ENCODE measurements around the gene VSTM2L.

Gene VSTM2L

DNA sequence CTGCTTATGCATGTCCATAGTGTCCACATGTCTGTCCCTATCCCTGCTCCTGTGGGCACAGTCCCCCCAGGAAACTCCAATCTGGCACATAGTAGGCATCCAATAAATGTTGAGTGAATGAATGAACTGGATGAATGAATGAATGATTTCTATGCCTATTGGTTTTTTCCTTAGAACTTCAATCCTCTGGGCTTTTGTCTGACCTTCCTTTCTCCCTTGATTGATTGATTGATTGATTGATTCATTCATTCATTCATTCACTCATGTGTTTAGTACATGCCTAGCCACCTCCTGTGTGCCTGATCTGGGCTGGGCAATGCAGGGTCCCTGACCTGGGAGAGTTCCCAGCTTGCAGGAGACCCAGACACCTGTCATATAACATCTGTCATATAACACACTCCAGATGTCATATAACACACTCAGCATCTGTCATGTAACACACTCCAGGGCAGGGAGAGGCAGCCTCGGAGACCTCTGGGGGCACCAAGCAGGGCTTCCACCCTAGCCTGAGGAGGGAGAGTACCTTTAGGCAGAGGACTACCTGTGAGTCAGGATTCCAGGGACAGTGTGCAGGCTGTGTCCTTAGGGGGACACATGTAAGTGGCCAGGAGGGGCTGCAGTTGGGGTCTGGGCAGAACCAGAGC lies 17.9 kb downstream of the VSTM2L start:
- no peak for DNase-seq

DNA sequence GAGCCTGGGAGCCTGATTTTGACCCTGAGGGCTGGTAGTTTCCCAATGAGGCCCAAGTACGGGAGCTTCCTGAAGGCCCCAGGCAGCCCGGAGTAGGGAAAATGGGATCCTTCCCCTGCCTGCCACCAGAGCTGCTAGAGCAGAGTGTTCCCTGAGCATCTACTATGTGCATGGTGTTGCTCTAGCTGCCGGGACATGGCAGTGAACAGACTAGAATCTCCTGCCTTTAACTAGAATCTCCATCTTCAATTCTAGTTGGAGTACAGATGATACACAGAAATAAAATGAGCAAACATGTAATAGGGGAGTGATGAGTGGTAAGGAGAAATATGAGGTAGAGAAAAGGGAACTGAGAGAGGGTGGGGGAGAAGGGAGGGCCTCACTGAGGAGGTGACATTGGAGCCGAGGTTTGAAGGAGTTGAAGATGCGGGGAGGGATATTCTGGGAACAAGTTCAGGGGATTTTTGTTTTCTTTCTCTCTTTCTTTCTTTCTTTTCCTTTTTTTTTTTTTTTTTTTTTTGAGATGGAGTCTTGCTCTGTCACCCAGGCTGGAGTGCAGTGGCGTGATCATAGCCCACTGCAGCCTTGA lies 18.5 kb downstream of the VSTM2L start:
- DNase-seq, result no peak

DNA sequence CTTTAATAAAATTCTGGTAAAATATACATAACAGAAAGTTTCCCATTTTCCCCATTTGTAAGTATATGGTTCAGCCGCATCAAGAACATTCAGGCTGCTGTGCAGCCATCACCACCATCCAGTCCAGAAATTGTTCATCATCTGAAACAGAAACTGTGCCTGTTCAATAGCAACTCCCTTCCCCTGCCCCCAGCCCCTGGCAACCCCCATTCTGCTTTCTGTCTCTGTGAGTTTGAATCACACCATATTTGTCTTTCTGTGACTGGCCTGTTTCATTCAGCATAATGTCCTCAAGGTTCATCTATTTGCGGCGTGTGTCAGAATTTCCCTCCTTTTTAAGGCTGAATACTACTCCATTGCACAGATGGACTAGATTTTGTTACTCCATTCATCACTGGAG lies 19.1 kb downstream of the VSTM2L start:
- no peak for DNase-seq

DNA sequence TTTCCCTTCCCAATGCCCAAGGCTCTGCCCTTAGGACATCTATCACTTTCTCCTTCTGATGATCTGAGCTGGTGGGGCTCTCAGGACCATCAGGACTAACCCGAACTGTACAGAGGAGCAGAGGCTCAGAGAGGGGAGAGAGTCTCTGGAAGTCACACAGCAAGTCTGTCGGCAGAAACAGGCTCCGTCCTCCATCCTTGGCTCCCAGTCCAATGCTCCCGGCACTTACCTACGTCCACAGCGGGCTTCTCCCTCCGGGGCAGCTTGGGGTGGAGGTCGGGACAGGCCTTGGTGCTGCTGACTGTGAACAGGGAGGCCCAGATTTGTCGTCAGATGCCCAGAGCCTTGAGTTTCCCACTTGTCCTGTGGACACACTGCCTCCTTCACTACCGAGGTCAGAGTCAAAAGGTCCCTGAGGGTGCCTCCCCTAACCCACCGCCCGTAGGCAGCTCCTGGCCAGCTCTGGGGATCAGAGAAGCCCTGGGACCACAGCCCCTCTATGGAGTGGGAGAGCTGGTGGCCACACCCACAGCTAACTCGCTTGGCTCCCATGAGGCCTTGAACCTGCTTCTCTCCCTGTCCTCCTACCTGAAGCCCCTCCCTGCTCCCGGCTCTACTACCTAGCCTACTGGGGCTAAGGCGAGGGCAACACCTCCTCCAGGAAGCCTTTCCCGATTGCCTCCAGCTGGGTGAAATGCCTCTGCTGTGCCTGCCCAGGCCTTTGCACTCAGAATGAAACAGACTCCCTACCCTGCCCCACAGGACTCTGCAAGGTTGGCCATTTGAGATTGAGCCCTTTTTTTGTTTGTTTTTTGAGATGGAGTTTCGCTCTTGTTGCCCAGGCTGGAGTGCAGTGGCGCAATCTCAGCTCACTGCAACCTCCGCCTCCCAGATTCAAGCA lies 22.6 kb downstream of the VSTM2L start:
- DNase-seq, result no peak

DNA sequence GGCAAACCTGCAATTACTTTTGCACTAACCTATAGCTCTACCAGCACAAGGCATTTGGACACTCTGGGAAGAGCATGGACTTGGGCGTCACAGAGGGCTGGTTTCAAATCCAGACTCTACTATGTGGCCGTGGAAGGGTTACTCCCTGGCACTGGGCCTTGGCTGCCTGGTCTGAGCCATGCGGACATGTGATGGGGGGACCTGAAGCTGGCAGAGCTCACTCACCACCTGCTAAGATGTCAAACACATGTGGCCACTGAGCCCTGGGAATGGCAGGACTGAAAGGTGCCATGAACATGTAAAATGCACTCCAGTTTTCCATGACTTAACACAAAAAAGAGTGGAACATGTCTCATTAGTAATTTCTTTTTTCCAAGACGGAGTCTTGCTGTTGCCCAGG lies 23.7 kb downstream of the VSTM2L start:
- no peak for DNase-seq

DNA sequence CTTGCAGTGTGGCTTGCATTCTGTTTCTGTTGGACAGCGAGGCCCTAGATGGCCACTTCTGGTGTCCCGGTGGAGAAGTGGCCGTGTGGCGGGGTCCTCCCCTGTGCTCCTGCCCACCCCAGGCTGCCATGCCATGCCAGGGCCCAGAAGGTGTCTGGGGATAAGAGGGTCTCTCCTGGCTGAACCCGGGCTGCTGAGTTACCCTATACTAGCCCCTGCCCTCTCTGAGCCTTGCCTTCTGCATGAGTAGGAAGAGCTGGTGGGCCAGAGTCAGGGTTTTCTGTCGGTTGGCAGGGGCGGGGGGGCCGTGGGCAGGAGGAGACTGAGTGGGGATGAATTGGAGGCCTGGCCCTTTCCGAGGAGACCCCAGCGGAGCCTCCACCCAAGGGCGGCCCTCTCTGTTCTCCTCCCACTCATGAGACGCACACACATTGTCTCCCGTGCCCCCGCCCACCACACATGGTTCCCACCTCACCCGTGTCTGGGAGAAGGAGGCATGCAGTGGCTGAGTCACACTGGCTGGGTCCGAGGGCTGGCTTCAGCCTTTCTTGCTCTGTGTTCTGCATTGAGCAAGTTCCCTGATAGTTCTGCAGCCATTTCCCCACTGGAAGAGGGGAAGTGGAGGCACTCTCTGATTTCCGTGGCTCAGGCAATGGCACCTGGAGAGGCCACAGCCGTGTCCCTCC lies 24.6 kb downstream of the VSTM2L start:
- no peak for DNase-seq

DNA sequence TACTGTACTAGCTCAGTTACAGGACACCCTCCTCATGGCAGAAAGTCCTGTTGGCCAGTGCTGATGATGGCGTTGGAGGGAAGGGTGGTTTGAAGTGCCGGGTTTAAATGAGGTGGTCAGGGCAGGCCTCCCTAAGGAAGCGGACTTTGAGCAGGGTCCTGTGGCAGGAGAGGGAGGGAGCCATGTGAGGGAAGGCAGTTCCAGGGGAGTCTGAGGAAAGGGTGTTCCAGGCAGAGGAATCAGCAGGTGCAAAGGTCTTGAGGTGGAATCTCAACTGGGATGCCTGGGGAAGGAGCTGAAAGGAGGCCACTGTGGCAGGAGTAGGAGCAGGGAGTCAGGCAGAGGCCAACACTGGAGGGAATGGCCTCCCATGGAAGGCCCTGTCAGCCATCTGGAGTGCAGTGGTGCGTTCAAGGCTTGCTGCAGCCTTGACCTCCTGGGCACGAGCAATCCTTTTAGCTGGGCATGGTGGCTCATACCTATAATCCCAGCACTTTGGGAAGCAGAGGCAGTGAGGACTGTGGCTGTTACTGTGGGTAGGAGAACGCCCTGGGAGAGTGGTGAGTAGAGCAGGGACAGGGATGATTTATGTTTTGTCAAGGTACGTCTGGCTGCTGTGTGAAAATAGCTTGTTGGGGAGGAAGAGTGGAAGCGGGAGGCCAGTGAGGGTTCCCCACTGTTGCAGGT lies 26.2 kb downstream of the VSTM2L start:
- no peak for DNase-seq

DNA sequence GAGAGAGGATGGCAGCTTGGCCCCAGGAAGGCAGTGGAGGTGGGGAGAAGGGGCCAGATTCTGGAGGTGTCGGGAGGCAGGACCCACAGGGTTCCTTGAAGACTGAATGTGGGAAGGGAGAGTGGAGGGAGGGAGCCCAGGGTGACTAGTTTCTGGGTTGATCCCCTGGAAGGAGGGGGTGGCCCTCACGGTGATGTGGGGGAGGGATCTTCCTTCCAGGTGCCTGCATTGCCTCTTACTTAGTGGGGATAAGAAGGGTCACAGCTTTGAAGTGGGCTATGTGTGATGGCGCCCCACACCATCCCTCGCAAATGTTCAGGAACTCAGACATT lies 26.7 kb downstream of the VSTM2L start:
- DNase-seq, result no peak

DNA sequence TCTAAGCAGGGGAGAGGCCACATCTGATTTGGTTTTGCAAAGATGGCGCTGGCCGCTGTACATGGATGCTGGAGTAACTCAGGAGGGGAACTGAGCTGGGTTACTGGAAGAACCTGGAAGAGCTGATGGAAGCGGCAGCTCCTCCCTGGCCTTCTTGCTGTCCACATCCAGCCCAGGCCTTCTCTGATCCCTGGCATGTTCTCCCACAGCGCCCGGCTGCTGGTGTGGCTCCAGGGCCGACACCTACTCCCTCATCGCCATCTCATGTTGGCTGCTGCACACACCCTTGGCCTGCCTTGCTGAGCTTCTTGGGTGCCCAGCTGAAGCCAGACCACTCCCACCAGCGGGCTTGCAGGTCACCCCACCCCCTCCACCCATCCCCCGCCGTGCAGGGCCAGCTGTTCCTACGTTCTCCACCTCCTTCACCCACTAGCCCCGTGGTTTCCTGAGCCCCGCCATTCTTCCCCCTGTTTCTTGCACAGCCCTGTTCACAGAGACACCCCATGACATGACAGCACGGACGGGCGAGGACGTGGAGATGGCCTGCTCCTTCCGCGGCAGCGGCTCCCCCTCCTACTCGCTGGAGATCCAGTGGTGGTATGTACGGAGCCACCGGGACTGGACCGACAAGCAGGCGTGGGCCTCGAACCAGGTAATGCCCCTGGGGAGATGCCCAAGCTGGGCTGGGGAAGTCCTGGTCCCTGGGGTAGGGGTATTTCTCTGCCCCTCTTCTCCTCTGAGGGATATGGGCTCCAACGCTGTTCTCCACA lies 28.4 kb downstream of the VSTM2L start:
- no peak for DNase-seq

DNA sequence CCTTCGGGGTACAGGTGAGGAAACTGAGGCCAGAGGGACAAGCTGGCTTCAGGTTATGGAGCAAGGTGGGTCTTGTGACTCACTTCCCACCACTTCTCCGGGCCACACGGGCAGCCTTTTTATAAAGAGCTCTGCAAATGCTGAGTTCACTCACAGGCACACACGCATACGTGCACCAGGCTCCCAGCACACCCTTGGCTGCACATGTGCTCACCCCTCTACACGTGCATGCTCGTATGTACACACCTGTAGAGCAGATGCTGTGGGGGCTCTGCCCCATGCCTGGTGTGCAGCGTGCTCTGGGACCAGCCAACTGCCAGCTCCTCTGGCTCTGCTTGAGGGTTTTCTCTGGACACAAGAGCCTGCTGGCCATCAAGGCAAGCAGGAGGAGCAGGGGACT lies 29.1 kb downstream of the VSTM2L start:
- DNase-seq, result no peak

DNA sequence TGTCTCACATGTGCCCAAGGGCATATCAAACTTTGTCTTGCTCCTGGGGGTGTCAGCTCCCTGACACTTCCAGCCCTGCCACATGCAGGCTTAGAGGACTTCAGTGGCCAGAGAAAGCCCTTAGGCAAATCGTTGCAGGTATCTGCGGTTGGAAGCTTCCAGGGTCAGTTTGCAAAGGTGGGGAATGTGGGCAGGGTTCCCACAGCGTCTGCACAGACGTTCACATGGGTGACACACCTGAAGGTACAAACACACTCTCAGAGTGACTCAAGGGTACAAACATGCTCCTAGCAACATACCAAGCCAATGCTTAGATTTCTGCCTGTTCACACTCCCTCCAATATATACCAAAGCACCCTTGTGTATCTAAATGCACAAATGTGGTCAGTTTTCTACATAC lies 30.0 kb downstream of the VSTM2L start:
- no peak for DNase-seq

DNA sequence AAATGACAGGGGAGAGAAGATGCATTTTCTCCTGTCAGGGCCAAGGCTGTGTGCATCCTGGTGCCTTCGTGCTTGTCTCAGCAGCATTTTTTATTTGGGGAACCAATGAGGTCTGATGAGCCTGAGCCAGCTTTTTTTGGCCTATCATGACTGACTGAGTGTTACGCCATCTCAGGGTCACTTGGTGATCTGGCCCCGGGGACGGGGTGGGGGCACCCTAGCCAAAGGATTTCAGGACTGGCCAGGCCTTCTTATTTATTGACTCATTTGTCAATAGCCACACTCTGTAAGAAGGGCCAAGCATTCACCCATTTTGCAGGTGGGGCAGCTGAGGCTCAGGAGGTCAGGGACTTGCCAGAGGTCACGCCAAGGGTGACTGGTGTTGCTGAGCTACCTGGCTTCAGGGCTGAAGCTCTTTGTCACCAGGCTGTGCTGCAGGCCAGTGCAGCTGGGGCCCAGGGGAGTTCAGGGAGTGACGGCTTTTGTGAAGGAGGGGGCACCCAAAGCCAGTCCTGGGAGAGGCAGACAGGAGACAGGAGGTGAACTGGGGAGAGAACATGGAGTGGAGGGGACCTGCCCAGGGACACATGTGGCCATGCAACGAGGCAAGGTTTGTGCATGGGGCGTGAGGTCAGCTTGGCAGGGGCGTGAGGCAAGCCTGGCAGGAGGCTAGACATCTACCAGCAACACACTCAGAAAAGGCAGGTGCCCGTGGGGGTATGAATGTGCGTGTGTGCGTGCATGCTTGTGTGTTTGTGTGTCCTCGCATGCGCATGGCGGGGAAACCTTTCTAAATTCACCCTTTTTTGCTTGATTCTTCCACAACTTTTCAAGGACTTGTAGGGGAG lies 31.1 kb downstream of the VSTM2L start:
- no peak for DNase-seq

DNA sequence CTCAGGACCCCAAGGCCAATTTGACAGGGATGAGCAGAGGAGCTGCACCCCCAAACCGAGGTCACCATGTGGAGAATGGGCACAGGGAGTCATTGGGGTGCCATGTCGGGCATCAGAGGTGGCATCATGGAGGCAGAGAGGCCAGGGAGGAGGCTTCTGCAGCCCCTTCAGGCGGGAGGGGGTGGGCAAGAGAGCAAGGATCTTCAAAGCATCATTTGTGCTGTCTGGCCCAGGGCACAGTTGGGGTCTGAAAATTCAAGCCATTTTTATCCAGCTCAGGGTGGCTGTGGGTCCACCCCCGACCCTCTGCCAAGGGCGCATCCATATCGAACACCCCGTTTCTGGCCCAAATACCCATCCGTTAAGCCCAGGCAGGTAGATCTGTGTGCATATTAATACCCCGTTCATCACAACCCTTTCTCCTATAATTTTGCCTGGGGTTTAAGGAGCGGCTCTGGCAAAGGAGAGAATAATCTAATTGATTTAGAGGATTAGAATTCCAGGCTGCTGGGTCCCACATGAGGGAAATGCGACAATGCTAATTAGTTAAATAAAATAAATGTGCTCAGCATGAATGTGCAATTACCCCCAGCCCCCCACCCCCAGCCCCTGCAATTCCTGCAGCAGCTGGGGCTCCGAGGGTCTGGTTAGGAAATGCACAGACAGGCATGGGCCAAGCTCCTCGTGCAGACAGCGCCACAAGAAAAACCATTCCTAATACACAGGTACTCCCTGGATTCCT lies 31.9 kb downstream of the VSTM2L start:
- no peak for DNase-seq

DNA sequence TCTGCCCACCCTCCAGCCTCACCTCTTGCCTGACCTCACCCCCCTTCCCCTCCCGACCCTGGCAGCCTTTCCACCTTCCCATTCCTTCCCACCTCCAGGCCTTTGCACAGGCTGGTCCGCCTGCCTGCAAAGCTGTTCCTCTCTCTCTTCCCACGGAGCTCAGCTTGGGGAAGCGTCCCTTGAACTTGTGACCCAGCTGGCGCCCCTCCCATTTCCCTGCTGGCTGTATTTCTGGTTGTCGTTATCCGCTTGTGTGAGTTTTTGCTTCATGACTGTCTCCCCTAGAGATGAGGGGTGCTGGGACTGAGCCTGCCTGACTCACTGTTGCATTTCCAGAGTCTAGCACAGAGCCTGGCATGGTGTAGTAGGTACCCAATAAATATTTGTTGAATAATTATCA lies 32.5 kb downstream of the VSTM2L start:
- no peak for DNase-seq

DNA sequence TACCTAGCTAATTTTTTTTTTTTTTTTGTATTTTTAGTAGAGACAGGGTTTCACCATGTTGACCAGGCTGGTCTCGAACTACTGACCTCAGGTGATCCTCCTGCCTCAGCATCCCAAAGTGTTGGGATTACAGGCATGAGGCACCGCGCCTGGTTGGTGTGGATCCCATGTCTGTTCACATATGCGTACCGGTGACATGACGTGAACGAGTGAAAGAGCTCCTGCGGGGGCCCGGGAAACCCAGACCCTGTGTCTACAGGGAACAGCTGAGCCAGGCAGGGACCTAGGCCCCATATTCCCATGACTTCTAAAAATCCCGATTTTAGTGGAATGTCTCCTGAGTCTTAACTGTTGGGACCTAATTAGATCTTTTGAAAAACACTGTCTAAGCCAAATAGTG lies 33.1 kb downstream of the VSTM2L start:
- no peak for DNase-seq

DNA sequence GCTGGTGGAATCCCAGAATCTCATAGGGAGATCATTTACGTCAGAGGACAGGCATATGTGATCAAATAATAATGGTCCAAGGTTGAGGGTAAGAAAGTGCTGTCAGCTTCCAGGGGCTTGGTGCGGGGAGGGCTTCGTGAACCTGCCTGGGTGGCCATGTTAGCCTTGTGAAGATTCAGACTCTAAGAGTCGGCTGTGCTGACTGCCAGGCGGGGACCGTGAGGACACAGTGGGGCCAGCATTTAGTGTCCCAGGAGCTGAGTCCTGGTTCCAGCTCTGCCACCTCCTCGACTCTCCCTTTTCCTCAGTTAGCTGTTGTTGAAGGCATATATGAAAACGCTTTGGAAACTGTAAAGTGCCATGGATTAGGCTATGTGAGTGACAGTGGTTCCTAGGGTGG lies 33.5 kb downstream of the VSTM2L start:
- no peak for DNase-seq

DNA sequence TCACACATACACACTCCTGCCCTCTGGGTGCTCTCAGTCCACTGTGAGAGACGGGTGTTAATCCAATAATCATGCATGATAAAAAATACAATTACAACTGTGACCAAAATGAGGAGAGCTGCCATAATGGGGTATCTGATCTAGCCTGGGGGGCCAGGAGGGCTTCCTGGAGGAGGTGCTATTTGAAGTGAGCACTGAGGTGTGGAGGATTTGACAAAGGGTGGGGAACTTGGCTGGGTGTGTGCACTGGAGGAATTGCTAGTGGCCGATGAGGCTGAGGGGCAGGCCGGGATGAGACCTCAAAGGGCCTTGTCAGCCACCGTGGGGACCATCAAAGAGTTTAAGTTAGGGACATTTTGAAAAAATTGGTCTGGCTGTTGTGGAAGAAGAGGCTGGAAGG lies 34.8 kb downstream of the VSTM2L start:
- no peak for DNase-seq

DNA sequence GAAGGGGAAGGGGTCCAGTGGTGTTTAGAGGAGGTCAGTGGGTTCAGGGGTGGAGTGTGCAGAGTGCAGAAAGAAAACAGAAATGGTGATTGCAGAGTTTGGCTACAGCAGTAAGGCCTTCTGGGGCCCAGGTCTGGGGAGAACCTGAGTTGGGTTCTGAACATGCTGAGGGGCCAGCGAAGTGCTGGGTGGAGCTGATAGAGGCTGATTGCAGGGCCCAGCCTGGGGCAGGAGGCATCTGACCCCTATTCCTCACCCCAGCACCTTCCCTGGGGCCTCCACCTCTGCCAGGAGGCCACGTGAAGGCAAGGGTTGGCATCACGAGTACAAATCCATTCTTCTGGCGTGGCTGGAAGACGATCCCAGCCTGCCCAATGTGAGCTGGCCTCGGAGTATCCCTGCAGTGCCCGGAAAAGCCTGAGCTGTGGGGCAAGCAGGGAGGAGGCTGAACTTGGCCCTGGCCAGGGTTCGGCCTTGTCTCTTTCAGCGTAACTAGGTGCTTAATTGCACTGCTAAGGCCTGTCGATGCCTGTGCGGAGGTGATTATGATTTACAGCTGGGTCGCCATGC lies 35.3 kb downstream of the VSTM2L start:
- no peak for DNase-seq

DNA sequence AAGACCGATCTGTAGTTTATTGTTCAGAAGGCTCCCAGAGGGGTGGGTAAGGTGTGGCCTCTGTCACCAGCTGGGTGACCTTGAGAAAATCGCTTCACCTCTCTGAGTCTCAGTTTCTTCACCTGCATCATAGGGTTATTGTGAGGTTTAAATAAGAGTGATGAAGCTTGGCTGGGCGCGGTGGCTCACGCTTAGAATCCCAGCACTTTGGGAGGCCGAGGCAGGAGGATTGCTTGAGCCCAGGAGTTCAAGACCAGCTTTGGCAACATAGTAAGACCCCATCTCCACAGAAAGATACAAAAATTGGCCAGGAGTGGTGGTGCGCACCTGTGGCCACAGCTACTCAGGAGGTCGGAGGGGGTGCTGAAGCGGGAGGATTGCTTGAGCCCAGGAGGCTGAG lies 36.0 kb downstream of the VSTM2L start:
- no peak for DNase-seq
